Articular chondrocyte of knee joint (primary cell): Measurements from ENCODE around the gene ATP2C1. TPM values are rescaled to one million over a fixed set of nuclear protein-coding genes. Genes with fewer than 3 reads are reported as not detected.

Experiments used
- small RNA-seq: library from RNA; depleted of rRNA; stranded (forward); fragments of <200 nt; gene quantifications from one replicate; pipeline ENCODE3, GENCODE V24; 2012
- total RNA-seq: library from RNA; depleted of rRNA; stranded (reverse); fragments of >200 nt; gene quantifications from 2 replicates; pipeline ENCODE4 v1.2.3, GENCODE V29; 2012

ATP2C1 gene
- total RNA-seq, result 64.0 and 70.9 TPM in 2 replicates

GRCh38 chr3:130893376-130894129 is at the start of gene ATP2C1:
Gene ATP2C1 (plus strand): TSS chr3:130894084. CDS start chr3:130894770, 686 bp downstream.

GRCh38 chr3:131026321-131027151 is 132.7 kb downstream of the ATP2C1 start, which contains the start of the genes ASTE1 and NEK11:
Gene ASTE1 (minus strand): TSS chr3:131026825. CDS start chr3:131025306, 1,519 bp downstream.
Gene NEK11 (plus strand): TSS chr3:131026877. CDS start chr3:131029709, 2,832 bp downstream.

Small RNA genes lying within 50 kb of the gene (small RNA-seq; reads per million reads assigned to genes)
- gene RF00019, result not detected

Other genes with a start within 250 kb of the ATP2C1 start
- 32.6 and 38.4 TPM in 2 replicates for gene PIK3R4, start 147.3 kb upstream of the ATP2C1 start, total RNA-seq
- 8.9 TPM in 2 replicates for gene ASTE1, start 132.7 kb downstream of the ATP2C1 start, total RNA-seq
- gene NEK11, start 132.8 kb downstream of the ATP2C1 start, total RNA-seq, result 11.6 and 14.3 TPM in 2 replicates